ENCODE measurements around the gene GPR39. TPM values are rescaled to one million over a fixed set of nuclear protein-coding genes. Genes with fewer than 3 reads are reported as not detected.
"Not testable (repeated sequence)": the region's sequence is repeated elsewhere in the genome, so short reads cannot be mapped to it uniquely, and the experiment has no call there.

GPR39 gene
- total and polyA plus RNA-seq, 8 donors = 3.9 to 24.4 (median 4.6) TPM

DNA sequence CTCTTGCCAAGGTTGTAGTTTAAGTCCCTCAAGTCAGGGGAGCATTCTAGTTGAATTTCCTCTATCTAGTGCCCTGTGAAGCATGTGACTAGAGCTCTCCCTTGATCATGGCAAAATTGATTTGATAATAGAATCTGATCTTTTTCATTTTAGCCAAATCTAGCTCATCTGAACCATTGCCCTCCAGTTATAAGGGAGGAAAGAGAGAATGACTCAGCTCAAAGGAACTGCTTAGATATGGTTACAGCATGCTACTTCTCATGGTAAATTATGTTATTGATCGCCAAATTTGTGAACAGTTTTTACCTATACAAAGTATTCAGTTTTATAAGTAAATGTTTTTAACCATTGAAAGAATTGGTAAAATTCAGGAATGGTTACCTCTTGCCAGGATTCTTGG, 100.8 kb downstream of the GPR39 start:
- intact Hi-C loops (cut with DNase I) = no loop called here
- Histone ChIP-seq H3K4me1 (no peaks in the 10 kb centered on the region), H3K27me3 (no peaks in the 10 kb centered on the region), H3K9me3 (no peaks in the 10 kb centered on the region), H3K4me3 (no peak overlapping the region), H3K36me3 (no peaks in the 10 kb centered on the region), H3K27ac (no peak overlapping the region)
- ATAC-seq (no peak), DNase-seq (no peak)
- no peak for TF ChIP-seq CTCF (IDR thresholded peaks at IDR 0.05)

- DNase-seq (no peak), ATAC-seq (no peak)
- intact Hi-C loops (cut with DNase I) = no loop called here
- no peak overlapping the region for H3K4me3 ChIP-seq
- H3K36me3 ChIP-seq = no peaks in the 10 kb centered on the region
- H3K4me1 ChIP-seq = no peaks in the 10 kb centered on the region
- no peak overlapping the region for H3K27ac ChIP-seq
- TF ChIP-seq CTCF (IDR thresholded peaks at IDR 0.05) = no peak
- no peaks in the 10 kb centered on the region for H3K27me3 ChIP-seq
- no peaks in the 10 kb centered on the region for H3K9me3 ChIP-seq
Observed at GRCh38 chr2:132518302-132518701, 101.7 kb downstream of the GPR39 start.

DNA sequence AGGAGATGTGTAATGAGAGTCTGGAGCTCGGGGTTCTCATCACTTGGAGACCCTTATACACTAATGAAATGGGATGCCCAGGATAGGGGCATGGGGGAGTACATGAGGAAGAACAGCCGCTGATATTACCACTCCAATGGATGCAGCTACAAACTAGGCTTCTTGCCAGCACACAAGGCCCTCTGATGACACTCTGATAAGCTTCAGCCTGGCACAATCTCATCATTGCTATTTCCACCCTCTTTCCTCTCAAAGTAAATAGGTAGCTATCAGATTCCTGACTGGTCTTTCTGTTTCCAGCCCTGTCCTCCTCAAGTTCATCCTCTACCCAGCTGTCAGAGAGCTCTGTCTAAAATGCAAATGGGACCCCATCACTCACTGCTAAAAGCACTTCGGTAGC, 103.0 kb downstream of the GPR39 start:
- intact Hi-C loops (cut with DNase I) = no loop called here
- no peak for TF ChIP-seq CTCF (IDR thresholded peaks at IDR 0.05)
- Histone ChIP-seq H3K27me3 (no peaks in the 10 kb centered on the region), H3K4me3 (no peak overlapping the region), H3K36me3 (no peaks in the 10 kb centered on the region), H3K4me1 (no peaks in the 10 kb centered on the region), H3K27ac (no peak overlapping the region), H3K9me3 (no peaks in the 10 kb centered on the region)
- no peak for DNase-seq
- no peak for ATAC-seq

DNA sequence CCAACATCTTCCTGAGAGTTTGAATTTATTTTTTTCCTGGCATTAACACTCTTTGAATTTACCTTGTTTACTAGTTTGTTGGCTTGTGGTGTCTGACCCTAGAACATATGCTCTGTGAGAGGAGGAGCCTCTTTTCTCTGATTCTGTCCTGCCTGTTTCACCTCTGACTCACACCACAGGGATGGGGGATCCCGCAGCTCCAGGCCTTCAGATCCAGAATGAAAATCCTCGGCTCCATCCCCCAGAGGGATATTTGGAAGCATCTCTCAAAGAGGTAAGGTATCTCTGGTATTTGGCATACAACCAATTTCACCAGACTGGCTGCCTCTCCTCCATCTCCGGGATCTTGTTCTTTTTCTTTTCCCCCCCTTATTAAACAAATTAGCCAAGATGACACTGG, 104.7 kb downstream of the GPR39 start:
- ATAC-seq (no peak), DNase-seq (no peak)
- Histone ChIP-seq H3K9me3 (no peaks in the 10 kb centered on the region), H3K27ac (no peak overlapping the region), H3K36me3 (no peaks in the 10 kb centered on the region), H3K4me1 (no peaks in the 10 kb centered on the region), H3K4me3 (no peak overlapping the region), H3K27me3 (no peaks in the 10 kb centered on the region)
- intact Hi-C loops (cut with DNase I) = no loop called here
- no peak for TF ChIP-seq CTCF (IDR thresholded peaks at IDR 0.05)

DNA sequence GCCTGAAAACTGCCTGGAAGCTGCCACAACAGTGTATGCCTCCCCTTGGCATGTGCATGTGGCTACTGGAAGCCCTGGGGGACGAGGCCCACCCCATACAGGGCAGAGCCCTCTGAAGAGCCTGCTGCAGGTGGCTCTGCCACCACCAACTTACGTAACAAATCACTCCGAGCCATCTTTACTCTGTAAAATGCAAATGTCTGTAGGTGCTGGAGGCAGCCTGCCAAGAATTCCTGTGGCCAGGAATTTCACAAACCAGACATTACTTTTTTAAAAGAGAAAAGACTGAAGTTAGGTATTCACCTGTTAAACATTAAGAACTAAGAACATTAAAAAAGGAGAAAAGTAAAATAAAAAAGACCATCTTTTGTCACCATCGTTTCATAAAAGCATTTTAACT, 106.3 kb downstream of the GPR39 start:
- no peaks in the 10 kb centered on the region for H3K9me3 ChIP-seq
- DNase-seq = no peak
- intact Hi-C loops (cut with DNase I) = no loop called here
- no peak for TF ChIP-seq CTCF (IDR thresholded peaks at IDR 0.05)
- H3K4me3 ChIP-seq = no peak overlapping the region
- H3K27me3 ChIP-seq = no peaks in the 10 kb centered on the region
- ATAC-seq = no peak
- no peaks in the 10 kb centered on the region for H3K36me3 ChIP-seq
- H3K4me1 ChIP-seq = no peaks in the 10 kb centered on the region
- no peak overlapping the region for H3K27ac ChIP-seq

GRCh38 chr2:132537061-132537460, 120.5 kb downstream of the GPR39 start:
- H3K4me3 ChIP-seq; H3K27ac ChIP-seq; intact Hi-C loops (cut with DNase I); ATAC-seq; H3K27me3 ChIP-seq; H3K4me1 ChIP-seq; H3K36me3 ChIP-seq; DNase-seq: not testable (repeated sequence)
- peaks cover 0 to 18% of the 10 kb centered on the region in 2 donors for H3K9me3 ChIP-seq

Measured in left lung (tissue), 10 donors.